Caki2 (cell line): Measurements from ENCODE around the gene SLC16A1. TPM values are rescaled to one million over a fixed set of nuclear protein-coding genes. Genes with fewer than 3 reads are reported as not detected.

Experiments used
- DNase-seq: peaks from one replicate; pipeline ENCODE4 v3.0.0-alpha.2; 2015; ENCODE audit warnings: low read depth
- in situ Hi-C: cut with HindIII; loops from 2 replicates; pipeline ENCODE4 v1.10.0; 2016; ENCODE audit warnings: low sequenced_read_pairs, low pct_unique_long_range_greater_than_20kb, mixed read lengths
- total RNA-seq: library from RNA; depleted of rRNA; stranded (reverse); fragments of >200 nt; shearing (Covaris generic); gene quantifications from 2 replicates; pipeline ENCODE4 v1.2.3, GENCODE V29; 2014; ENCODE audit warnings: low replicate concordance; rRNA removed

Gene SLC16A1
- total RNA-seq, 1 experiment from 2014 or later: 29.8 TPM

GRCh38 chr1:112866981-112867380 is 89.0 kb downstream of the SLC16A1 start:
- in situ Hi-C loops: no loop called here

GRCh38 chr1:112866151-112866550 is 89.8 kb downstream of the SLC16A1 start:
- in situ Hi-C loops: no loop called here

More at GRCh38 chr1:112866981-112867380, 89.0 kb downstream of the SLC16A1 start:
- DNase-seq: no peak

GRCh38 chr1:112862753-112863426 is 93.1 kb downstream of the SLC16A1 start:
- in situ Hi-C loops: no loop called here

More at GRCh38 chr1:112866151-112866550, 89.8 kb downstream of the SLC16A1 start:
- peak; percentile 16 for DNase-seq

More at GRCh38 chr1:112862753-112863426, 93.1 kb downstream of the SLC16A1 start:
- no peak for DNase-seq

Other genes starting within 250 kb of the SLC16A1 start
- gene RHOC, start 249.1 kb downstream of the SLC16A1 start, total RNA-seq: 257 and 306 TPM in 2 replicates
- gene PPM1J, start 240.9 kb downstream of the SLC16A1 start, total RNA-seq: 0.57 and 1.1 TPM in 2 replicates
- 2.7 and 3.2 TPM in 2 replicates for gene LRIG2, start 117.0 kb upstream of the SLC16A1 start, total RNA-seq